Large intestine (tissue), 3 donors: ENCODE measurements around the gene BRME1. TPM values are rescaled to one million over a fixed set of nuclear protein-coding genes. Genes with fewer than 3 reads are reported as not detected.

Experiments used
- DNase-seq, 2 donors: peaks; one replicate each; pipeline versions ENCODE4 v3.0.0 to v3.0.0-alpha.2; 2013
- H3K27ac ChIP-seq: one replicate; pipeline ENCODE4 v1.5.1; 2013; ENCODE audit warnings: low read length
- H3K27me3 ChIP-seq: 2 replicates; pipeline ENCODE4 v1.6.1; 2013; ENCODE audit warnings: low read length; ENCODE audit not compliant: control insufficient read depth, insufficient read depth
- H3K36me3 ChIP-seq: 2 replicates; pipeline ENCODE4 v1.6.1; 2013; ENCODE audit warnings: low read length; ENCODE audit not compliant: control insufficient read depth, insufficient read depth
- H3K4me1 ChIP-seq: one replicate; pipeline ENCODE4 v1.6.1; 2013; ENCODE audit warnings: low read length; ENCODE audit not compliant: control insufficient read depth, insufficient read depth
- H3K4me3 ChIP-seq: one replicate; pipeline ENCODE4 v1.5.1; 2013; ENCODE audit warnings: low read length
- H3K9me3 ChIP-seq: one replicate; pipeline ENCODE4 v1.6.1; 2013; ENCODE audit warnings: mild to moderate bottlenecking, low read depth, low read length, moderate library complexity; ENCODE audit not compliant: control insufficient read depth
- WGBS: methylation state at CpG from one replicate; pipeline ENCODE4 v1.1.5; 2013; ENCODE audit warnings: low lambda C conversion rate; ENCODE audit not compliant: insufficient coverage; 5-methylcytosine and 5-hydroxymethylcytosine counted together
- polyA plus RNA-seq: library from polyadenylated mRNA; unstranded; fragments of 120-200 nt; gene quantifications from one replicate; pipeline ENCODE4 v1.2.1, GENCODE V29; 2013

BRME1 gene
- polyA plus RNA-seq, 1 donor: 4.7 TPM

GRCh38 chr19:13890136-13890535 lies 15.8 kb downstream of the BRME1 start:
- no peaks in the 10 kb centered on the region for H3K9me3 ChIP-seq
- H3K27me3 ChIP-seq: no peaks in the 10 kb centered on the region
- no peak overlapping the region for H3K4me3 ChIP-seq
- no CpG with 5 or more reads among the region's 13 CpGs for WGBS
- no peak overlapping the region for H3K27ac ChIP-seq
- DNase-seq: no peak
- no peaks in the 10 kb centered on the region for H3K36me3 ChIP-seq
- H3K4me1 ChIP-seq: peaks cover 8% of the 10 kb centered on the region

- DNase-seq: no peak
- Histone ChIP-seq H3K36me3 (no peaks in the 10 kb centered on the region), H3K4me3 (no peak overlapping the region), H3K9me3 (no peaks in the 10 kb centered on the region), H3K27me3 (no peaks in the 10 kb centered on the region), H3K4me1 (peaks cover 9% of the 10 kb centered on the region), H3K27ac (no peak overlapping the region)
- no CpG with 5 or more reads among the region's 16 CpGs for WGBS
These were observed 17.6 kb downstream of the BRME1 start for GRCh38 chr19:13888281-13888680.

- no peak overlapping the region for H3K4me3 ChIP-seq
- no peak overlapping the region for H3K27ac ChIP-seq
- H3K4me1 ChIP-seq: peaks cover 5% of the 10 kb centered on the region
- no peaks in the 10 kb centered on the region for H3K36me3 ChIP-seq
- DNase-seq: no peak
- no peaks in the 10 kb centered on the region for H3K27me3 ChIP-seq
- WGBS: no CpG with 5 or more reads among the region's 5 CpGs
- H3K9me3 ChIP-seq: no peaks in the 10 kb centered on the region
These were observed 18.4 kb downstream of the BRME1 start for GRCh38 chr19:13887517-13887916.

- Histone ChIP-seq H3K27ac (no peak overlapping the region), H3K36me3 (no peaks in the 10 kb centered on the region), H3K4me1 (peaks cover 4% of the 10 kb centered on the region), H3K9me3 (no peaks in the 10 kb centered on the region), H3K4me3 (no peak overlapping the region), H3K27me3 (no peaks in the 10 kb centered on the region)
- DNase-seq: no peak
- no CpG with 5 or more reads among the region's 16 CpGs for WGBS
These were observed 18.9 kb downstream of the BRME1 start for GRCh38 chr19:13887018-13887436.

- Histone ChIP-seq H3K4me3 (no peak overlapping the region), H3K9me3 (no peaks in the 10 kb centered on the region), H3K36me3 (no peaks in the 10 kb centered on the region), H3K27me3 (no peaks in the 10 kb centered on the region), H3K4me1 (peaks cover 4% of the 10 kb centered on the region), H3K27ac (no peak overlapping the region)
- no CpG with 5 or more reads among the region's 20 CpGs for WGBS
- no peak for DNase-seq
These were observed 20.0 kb downstream of the BRME1 start for GRCh38 chr19:13885826-13886365.

- peak in 1 of 2 donors; percentile 73 for DNase-seq
- WGBS: no CpG with 5 or more reads among the region's 26 CpGs
- H3K36me3 ChIP-seq: no peaks in the 10 kb centered on the region
- no peaks in the 10 kb centered on the region for H3K9me3 ChIP-seq
- no peaks in the 10 kb centered on the region for H3K27me3 ChIP-seq
- peaks cover 11% of the 10 kb centered on the region for H3K4me1 ChIP-seq
- no peak overlapping the region for H3K4me3 ChIP-seq
- no peak overlapping the region for H3K27ac ChIP-seq
These were observed 21.0 kb downstream of the BRME1 start for GRCh38 chr19:13884726-13885591.

GRCh38 chr19:13883516-13884064 lies 22.3 kb downstream of the BRME1 start:
- Histone ChIP-seq H3K27me3 (no peaks in the 10 kb centered on the region), H3K27ac (no peak overlapping the region), H3K9me3 (no peaks in the 10 kb centered on the region), H3K4me3 (no peak overlapping the region), H3K36me3 (no peaks in the 10 kb centered on the region), H3K4me1 (peaks cover 11% of the 10 kb centered on the region)
- 100% methylated on average over 1 of the region's 10 CpGs for WGBS
- DNase-seq: no peak

- Histone ChIP-seq H3K4me1 (peaks cover 11% of the 10 kb centered on the region), H3K27ac (no peak overlapping the region), H3K36me3 (no peaks in the 10 kb centered on the region), H3K27me3 (no peaks in the 10 kb centered on the region), H3K4me3 (no peak overlapping the region), H3K9me3 (no peaks in the 10 kb centered on the region)
- no peak for DNase-seq
- WGBS: no CpG with 5 or more reads among the region's 12 CpGs
These were observed 23.1 kb downstream of the BRME1 start for GRCh38 chr19:13882836-13883235.

GRCh38 chr19:13882419-13882795 lies 23.5 kb downstream of the BRME1 start:
- H3K4me1 ChIP-seq: peaks cover 11% of the 10 kb centered on the region
- DNase-seq: no peak
- no peaks in the 10 kb centered on the region for H3K9me3 ChIP-seq

GRCh38 chr19:13881692-13882418 lies 24.1 kb downstream of the BRME1 start:
- 66% methylated on average over 3 of the region's 17 CpGs for WGBS
- H3K4me1 ChIP-seq: peaks cover 13% of the 10 kb centered on the region
- no peak overlapping the region for H3K4me3 ChIP-seq
- no peaks in the 10 kb centered on the region for H3K9me3 ChIP-seq
- DNase-seq: no peak
- no peak overlapping the region for H3K27ac ChIP-seq
- no peaks in the 10 kb centered on the region for H3K27me3 ChIP-seq
- H3K36me3 ChIP-seq: no peaks in the 10 kb centered on the region

More at GRCh38 chr19:13882419-13882795, 23.5 kb downstream of the BRME1 start:
- H3K4me3 ChIP-seq: no peak overlapping the region
- WGBS: no CpG with 5 or more reads among the region's 5 CpGs
- H3K27ac ChIP-seq: no peak overlapping the region
- no peaks in the 10 kb centered on the region for H3K27me3 ChIP-seq
- no peaks in the 10 kb centered on the region for H3K36me3 ChIP-seq
